H1 (cell line): Measurements from ENCODE around the gene SMARCB1. TPM values are rescaled to one million over a fixed set of nuclear protein-coding genes. Genes with fewer than 3 reads are reported as not detected.

Source experiments
- CTCF ChIA-PET: fragments of 300-600 bp; sonication (Branson Sonifier 250); formaldehyde crosslinking; loops from one replicate; lab custom pipeline; 2021; ENCODE audit not compliant: partially characterized antibody; lab: Charles Lee
- POLR2A ChIA-PET: fragments of 300-600 bp; sonication (Branson Sonifier 250); formaldehyde crosslinking; loops from one replicate; lab custom pipeline; 2021; ENCODE audit warnings: inconsistent platforms; ENCODE audit not compliant: partially characterized antibody; lab: Charles Lee
- DNase-seq, 2 experiments: peaks; one replicate each; pipeline versions ENCODE4 v3.0.0 to v3.0.0-alpha.2; 2010 to 2022; ENCODE audit warnings: low spot score in 2 of 2, low read depth in 1 of 2, mixed read lengths in 1 of 2
- FAIRE-seq: peaks from 2 replicates; lab custom pipeline; 2011; peaks lifted over from hg19 to GRCh38; lab: Jason Lieb, UNC
- H2AFZ ChIP-seq: 2 replicates; pipeline ENCODE4 v1.8.1; 2012; ENCODE audit warnings: low read length, inconsistent platforms
- H2AK5ac ChIP-seq: 2 replicates; pipeline ENCODE4 v1.6.1; 2013; ENCODE audit warnings: low read depth, low read length
- H2BK120ac ChIP-seq: replicated peaks from 2 replicates; pipeline ENCODE3; 2013; ENCODE audit warnings: low read depth, low read length, inconsistent platforms
- H2BK12ac ChIP-seq: 2 replicates; pipeline ENCODE4 v1.6.1; 2013; ENCODE audit warnings: low read depth, low read length
- H2BK15ac ChIP-seq: 2 replicates; pipeline ENCODE4 v1.6.1; 2013; ENCODE audit warnings: low read length
- H2BK20ac ChIP-seq: 2 replicates; pipeline ENCODE4 v1.6.1; 2013; ENCODE audit warnings: low read length
- H2BK5ac ChIP-seq: 2 replicates; pipeline ENCODE4 v1.6.1; 2013; ENCODE audit warnings: low read depth, low read length
- H3K14ac ChIP-seq: 2 replicates; pipeline ENCODE4 v1.6.1; 2013; ENCODE audit warnings: inconsistent platforms; ENCODE audit not compliant: insufficient read length
- H3K18ac ChIP-seq: 2 replicates; pipeline ENCODE4 v1.6.1; 2013; ENCODE audit warnings: low read length; ENCODE audit errors: extremely low read depth
- H3K23ac ChIP-seq: 2 replicates; pipeline ENCODE4 v1.6.1; 2013; ENCODE audit warnings: inconsistent platforms; ENCODE audit not compliant: insufficient read length
- H3K23me2 ChIP-seq: 2 replicates; pipeline ENCODE4 v1.6.1; 2013; ENCODE audit warnings: low read depth, low read length
- H3K27ac ChIP-seq: 2 replicates; pipeline ENCODE4 v1.6.1; 2011; ENCODE audit warnings: low read depth, low read length, inconsistent platforms
- H3K27me3 ChIP-seq, 4 experiments: replicated peaks in 1 of 4; 1 replicate in 1 of 4; 2 replicates in 3 of 4; pipeline versions ENCODE4 v1.6.1 to v1.8.1; 2011 to 2013; ENCODE audit warnings: low read length in 3 of 4, mild to moderate bottlenecking in 3 of 4, inconsistent platforms in 2 of 4, mixed read lengths in 2 of 4, moderate library complexity in 1 of 4; ENCODE audit not compliant: control insufficient read depth in 3 of 4, insufficient read depth in 3 of 4; ENCODE audit errors: extremely low read depth in 1 of 4
- H3K36me3 ChIP-seq, 4 experiments: 2 replicates each; pipeline versions ENCODE4 v1.6.1 to v1.8.1; 2011 to 2013; ENCODE audit warnings: mild to moderate bottlenecking in 4 of 4, low read length in 3 of 4, moderate library complexity in 2 of 4, control low read depth in 1 of 4, inconsistent platforms in 1 of 4; ENCODE audit not compliant: insufficient read depth in 4 of 4, control insufficient read depth in 2 of 4
- H3K4ac ChIP-seq: replicated peaks from 2 replicates; pipeline ENCODE3; 2013; ENCODE audit warnings: low read length, low read depth, mixed read lengths, inconsistent platforms; ENCODE audit not compliant: insufficient read length
- H3K4me1 ChIP-seq, 4 experiments: replicated peaks in 1 of 4; 1 replicate in 1 of 4; 2 replicates in 3 of 4; pipeline versions ENCODE4 v1.6.1 to v1.8.1; 2011 to 2013; ENCODE audit warnings: low read length in 3 of 4, inconsistent platforms in 2 of 4, mixed read lengths in 1 of 4; ENCODE audit not compliant: insufficient read depth in 4 of 4, control insufficient read depth in 3 of 4
- H3K4me2 ChIP-seq, 2 experiments: 2 replicates each; pipeline versions ENCODE4 v1.6.1 to v1.8.1; 2011 to 2013; ENCODE audit warnings: low read depth in 2 of 2, low read length in 2 of 2, control low read depth in 1 of 2, inconsistent platforms in 1 of 2, mild to moderate bottlenecking in 1 of 2; ENCODE audit not compliant: insufficient read depth in 1 of 2
- H3K4me3 ChIP-seq, 4 experiments: fragments of 200-600, 300-600 bp in 1 of 4; sonication (generic), shearing (Covaris generic), sonication (Bioruptor Twin) in 1 of 4; 2 replicates each; pipeline versions ENCODE4 v1.5.1 to v1.8.1; 2011 to 2016; ENCODE audit warnings: low read length in 4 of 4, low read depth in 3 of 4, control low read depth in 2 of 4, inconsistent platforms in 2 of 4, mild to moderate bottlenecking in 2 of 4, mixed read lengths in 1 of 4, moderate library complexity in 1 of 4; ENCODE audit not compliant: insufficient read depth in 2 of 4; ENCODE audit errors: extremely low read depth in 1 of 4
- H3K56ac ChIP-seq: replicated peaks from 2 replicates; pipeline ENCODE3; 2013; ENCODE audit warnings: low read depth, mild to moderate bottlenecking, mixed read lengths, low read length, inconsistent platforms; ENCODE audit not compliant: insufficient read length
- H3K79me1 ChIP-seq: 2 replicates; pipeline ENCODE4 v1.6.1; 2013; ENCODE audit warnings: low read depth, low read length, control low read depth
- H3K79me2 ChIP-seq, 2 experiments: 2 replicates each; pipeline versions ENCODE4 v1.6.1 to v1.8.1; 2012 to 2013; ENCODE audit warnings: low read length in 2 of 2, mild to moderate bottlenecking in 2 of 2, inconsistent platforms in 1 of 2; ENCODE audit not compliant: insufficient read depth in 2 of 2, control insufficient read depth in 1 of 2
- H3K9ac ChIP-seq, 4 experiments: replicated peaks in 1 of 4; 1 replicate in 1 of 4; 2 replicates in 3 of 4; pipeline versions ENCODE4 v1.6.1 to v1.8.1; 2011 to 2013; ENCODE audit warnings: low read depth in 3 of 4, low read length in 3 of 4, control low read depth in 2 of 4, mild to moderate bottlenecking in 2 of 4, moderate library complexity in 2 of 4, inconsistent platforms in 1 of 4; ENCODE audit errors: extremely low read depth in 1 of 4
- H3K9me3 ChIP-seq, 2 experiments: 2 replicates each; pipeline versions ENCODE4 v1.6.1 to v1.8.1; 2012 to 2013; ENCODE audit warnings: mild to moderate bottlenecking in 2 of 2, moderate library complexity in 2 of 2, control low read depth in 1 of 2, inconsistent platforms in 1 of 2, low read depth in 1 of 2, low read length in 1 of 2, mixed read lengths in 1 of 2; ENCODE audit not compliant: insufficient read depth in 2 of 2
- H4K20me1 ChIP-seq, 2 experiments: replicated peaks in 1 of 2; 2 replicates each; pipeline versions ENCODE3 to v1.8.1; 2011 to 2013; ENCODE audit warnings: inconsistent platforms in 2 of 2, low read length in 2 of 2, mild to moderate bottlenecking in 1 of 2; ENCODE audit not compliant: insufficient read depth in 2 of 2, control insufficient read depth in 1 of 2
- H4K5ac ChIP-seq: 2 replicates; pipeline ENCODE4 v1.6.1; 2013; ENCODE audit warnings: low read length, low read depth, mixed read lengths, inconsistent platforms; ENCODE audit not compliant: insufficient read length
- H4K8ac ChIP-seq: 2 replicates; pipeline ENCODE4 v1.8.0; 2013; ENCODE audit warnings: mild to moderate bottlenecking, moderate library complexity, low read length, inconsistent platforms; ENCODE audit not compliant: insufficient read depth; ENCODE audit errors: extremely low read depth
- H4K91ac ChIP-seq: replicated peaks from 2 replicates; pipeline ENCODE3; 2013; ENCODE audit warnings: low read length, mixed read lengths, inconsistent platforms; ENCODE audit not compliant: insufficient read length
- ATF2 ChIP-seq: IDR thresholded peaks from 2 replicates; pipeline ENCODE4 v1.6.1; 2012; ENCODE audit warnings: low read length, inconsistent platforms
- BCL11A ChIP-seq, 2 experiments: IDR thresholded peaks; one replicate each; pipeline ENCODE4 v1.6.1; 2011; ENCODE audit warnings: low read depth in 2 of 2, low read length in 2 of 2, mild to moderate bottlenecking in 2 of 2
- CBX5 ChIP-seq: fragments of 300-800, 300-1000 bp; sonication (generic); IDR thresholded peaks from 2 replicates; pipeline ENCODE4 v1.7.1; 2016; ENCODE audit warnings: antibody characterized with exemption, low read length, low read depth
- CHD1 ChIP-seq: IDR thresholded peaks from 2 replicates; pipeline ENCODE4 v1.6.1; 2012; ENCODE audit warnings: low read depth, low read length, improper control_type of control experiment
- MAFK ChIP-seq: IDR thresholded peaks from 2 replicates; pipeline ENCODE4 v1.6.1; 2012; ENCODE audit warnings: low read depth, mild to moderate bottlenecking, improper control_type of control experiment, low read length
- RFX5 ChIP-seq: IDR thresholded peaks from 2 replicates; pipeline ENCODE4 v1.6.1; 2011; ENCODE audit warnings: low read depth, low read length, improper control_type of control experiment, borderline replicate concordance
- RNF2 ChIP-seq: fragments of 200-900, 300-1000 bp; sonication (generic); IDR thresholded peaks from 2 replicates; pipeline ENCODE4 v1.7.1; 2016; ENCODE audit warnings: borderline replicate concordance, low read depth, mild to moderate bottlenecking, antibody characterized with exemption, low read length; ENCODE audit not compliant: poor library complexity, severe bottlenecking; ENCODE audit errors: missing control alignments
- SIN3A ChIP-seq, 2 experiments: IDR thresholded peaks in 1 of 2; conservative IDR thresholded peaks in 1 of 2; 2 replicates each; pipeline ENCODE4 v1.6.1; 2011 to 2012; ENCODE audit warnings: low read length in 2 of 2, improper control_type of control experiment in 1 of 2, low read depth in 1 of 2, mild to moderate bottlenecking in 1 of 2
- SIX5 ChIP-seq: IDR thresholded peaks from 2 replicates; pipeline ENCODE4 v1.6.1; 2011; ENCODE audit warnings: mild to moderate bottlenecking, low read depth, low read length
- WGBS, 2 experiments: shearing (Covaris generic) in 1 of 2; methylation state at CpG; one replicate each; pipeline versions ENCODE4 v1.1.6 to v1.1.7; 2013 to 2015; ENCODE audit warnings: low lambda C conversion rate in 2 of 2, mixed read lengths in 2 of 2, inconsistent platforms in 1 of 2, low coverage in 1 of 2, missing lambda C conversion rate in 1 of 2; ENCODE audit not compliant: insufficient replicate concordance in 2 of 2, insufficient coverage in 1 of 2, insufficient read length in 1 of 2; ENCODE audit errors: extremely low coverage in 1 of 2, missing lambda C conversion rate in 1 of 2; 5-methylcytosine and 5-hydroxymethylcytosine counted together
- polyA plus RNA-seq, 7 experiments: library from polyadenylated mRNA; depleted of rRNA in 3 of 7; stranded (reverse) in 5 of 7; unstranded in 2 of 7; fragments of >200 nt in 5 of 7; fragments of 200-250 nt in 2 of 7; gene quantifications; 1 replicate in 5 of 7; 2 replicates in 1 of 7; 4 replicates in 1 of 7; pipeline versions ENCODE4 v1.2.1 to v1.2.3, GENCODE V29; 2011 to 2013; ENCODE audit warnings: missing spikeins in 2 of 7, mixed read lengths in 2 of 7
- total RNA-seq: library from RNA; stranded (reverse); fragmentation: NEBNext Ultra II Directional; extraction: Animal tissue kit (Norgen Biotek cat#: 25700); gene quantifications from 2 replicates; pipeline ENCODE4 v1.2.1, GENCODE V29; 2021
- TF ChIP-seq, protein P1 (sequence below): IDR thresholded peaks from 2 replicates; pipeline ENCODE4 v1.6.1; 2012; ENCODE audit warnings: inconsistent platforms

The SMARCB1 gene
- total and polyA plus RNA-seq, 2 of the 8 experiments (the other 6 are each of a cell fraction or from before 2014, with no cell fraction given): 116 to 145 TPM

- peaks cover 19 to 64% (median 48%) of the 10 kb centered on the region in 4 experiments; a peak in 6 of 8 replicates for H3K36me3 ChIP-seq
- FAIRE-seq (no peak), DNase-seq (no peak)
- no peak overlapping the region for H4K8ac ChIP-seq
- no peak overlapping the region for H2BK20ac ChIP-seq
- H2BK12ac ChIP-seq: no peak overlapping the region
- H4K91ac ChIP-seq: no peak overlapping the region
- CTCF ChIA-PET: interaction anchor here (1.3 kb wide), 1 partner anchor 10 kb away, joined by 5 read pairs; no protein-coding TSS in a partner anchor
- H4K20me1 ChIP-seq: peaks cover 0 to 19% of the 10 kb centered on the region in 2 experiments
- H3K27me3 ChIP-seq: no peaks in the 10 kb centered on the region
- WGBS, 2 experiments: 83% methylated on average over 12 of the region's 12 CpGs; no CpG with 5 or more reads in 1 of the 2 experiments
- H3K9me3 ChIP-seq: no peaks in the 10 kb centered on the region
- no peak overlapping the region for H2BK120ac ChIP-seq
- H3K18ac ChIP-seq: no peak overlapping the region
- H3K4me3 ChIP-seq: no peak overlapping the region
- H2AFZ ChIP-seq: no peak overlapping the region
- POLR2A ChIA-PET: no interaction called here
- no peak overlapping the region for H2BK15ac ChIP-seq
- no peak overlapping the region for H2AK5ac ChIP-seq
- no peaks in the 10 kb centered on the region; the same call in 1 of the 2 replicates for H3K79me1 ChIP-seq
- H3K4me2 ChIP-seq: no peak overlapping the region
- H3K23me2 ChIP-seq: no peaks in the 10 kb centered on the region
- H3K56ac ChIP-seq: no peak overlapping the region
- no peaks in the 10 kb centered on the region for H3K79me2 ChIP-seq
- no peak overlapping the region for H3K27ac ChIP-seq
- no peak overlapping the region for H3K14ac ChIP-seq
- no peak overlapping the region for H3K9ac ChIP-seq
- H3K4ac ChIP-seq: no peak overlapping the region
- H2BK5ac ChIP-seq: no peak overlapping the region
- no peak overlapping the region for H3K23ac ChIP-seq
- no peaks in the 10 kb centered on the region for H3K4me1 ChIP-seq
- H4K5ac ChIP-seq: no peak overlapping the region
- TF ChIP-seq CHD1 (no peak), RNF2 (no peak), BCL11A (IDR thresholded peaks at IDR 0.05; ENCODE audit: low read depth in 2 of 2, low read length in 2 of 2) (no peak), SIX5 (no peak), ATF2 (no peak), CBX5 (no peak), RFX5 (no peak), MAFK (no peak), SIN3A (conservative IDR thresholded peaks at IDR 0.05 in 1 of 2, IDR thresholded peaks at IDR 0.05 in 1 of 2; ENCODE audit: low read depth in 1 of 2, low read length in 2 of 2) (no peak)
- TF ChIP-seq, protein P1, sequence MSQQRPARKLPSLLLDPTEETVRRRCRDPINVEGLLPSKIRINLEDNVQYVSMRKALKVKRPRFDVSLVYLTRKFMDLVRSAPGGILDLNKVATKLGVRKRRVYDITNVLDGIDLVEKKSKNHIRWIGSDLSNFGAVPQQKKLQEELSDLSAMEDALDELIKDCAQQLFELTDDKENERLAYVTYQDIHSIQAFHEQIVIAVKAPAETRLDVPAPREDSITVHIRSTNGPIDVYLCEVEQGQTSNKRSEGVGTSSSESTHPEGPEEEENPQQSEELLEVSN: no peak
Measured at GRCh38 chr22:23804781-23805291, 18.1 kb downstream of the SMARCB1 start.
